ENCODE measurements around the gene LRRC25.
A peak's percentile ranks its signal among the peaks of the same experiment; 100 is the strongest.

The LRRC25 gene

DNA sequence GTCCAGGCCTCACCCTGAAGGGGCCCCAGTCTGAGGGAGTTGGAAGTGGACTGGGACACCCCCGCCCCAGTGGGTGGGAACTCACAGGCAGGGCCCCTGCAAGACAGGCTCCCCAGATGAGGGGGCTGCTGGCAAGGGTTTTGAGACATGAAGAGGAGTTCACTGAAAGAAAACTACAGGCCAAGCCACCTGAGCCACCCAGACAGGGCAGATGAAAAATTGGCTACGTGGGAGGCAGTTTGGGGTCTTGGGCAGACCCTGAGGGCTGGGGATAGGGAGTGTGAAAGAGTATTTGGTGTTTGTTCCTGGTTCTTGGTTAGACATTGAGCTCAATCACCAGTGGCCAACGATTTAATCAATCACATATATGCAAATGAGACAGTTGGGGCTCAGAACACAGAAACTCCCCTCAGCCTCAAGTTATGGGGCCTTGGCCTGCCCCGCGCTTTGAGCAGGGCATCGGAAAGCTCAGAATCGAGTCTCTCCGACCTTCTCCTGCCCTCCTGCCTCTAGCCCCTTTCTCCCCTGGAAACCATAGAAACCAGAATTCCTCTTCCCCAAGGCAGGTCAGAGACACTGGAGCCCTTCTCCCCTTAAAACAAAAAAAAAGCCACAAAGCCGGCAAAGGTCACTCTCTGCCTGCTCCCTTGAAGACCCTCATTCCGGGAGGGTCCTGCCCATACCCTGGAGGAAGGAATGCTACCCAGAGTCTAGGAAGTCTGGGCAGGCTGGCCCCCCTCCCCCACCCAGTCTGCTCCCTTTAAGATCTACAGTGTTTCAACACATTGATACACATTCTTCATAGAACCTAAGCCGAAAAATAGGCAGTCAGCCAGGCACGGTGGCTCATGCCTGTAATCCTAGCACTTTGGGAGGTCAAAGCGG is 41.8 kb upstream of the LRRC25 start:
- peak; percentile 58 for DNase-seq (ENCODE audit: low read depth)
- no peak overlapping the region for H3K4me3 ChIP-seq (ENCODE audit: low read length)
- TF ChIP-seq, protein P1, sequence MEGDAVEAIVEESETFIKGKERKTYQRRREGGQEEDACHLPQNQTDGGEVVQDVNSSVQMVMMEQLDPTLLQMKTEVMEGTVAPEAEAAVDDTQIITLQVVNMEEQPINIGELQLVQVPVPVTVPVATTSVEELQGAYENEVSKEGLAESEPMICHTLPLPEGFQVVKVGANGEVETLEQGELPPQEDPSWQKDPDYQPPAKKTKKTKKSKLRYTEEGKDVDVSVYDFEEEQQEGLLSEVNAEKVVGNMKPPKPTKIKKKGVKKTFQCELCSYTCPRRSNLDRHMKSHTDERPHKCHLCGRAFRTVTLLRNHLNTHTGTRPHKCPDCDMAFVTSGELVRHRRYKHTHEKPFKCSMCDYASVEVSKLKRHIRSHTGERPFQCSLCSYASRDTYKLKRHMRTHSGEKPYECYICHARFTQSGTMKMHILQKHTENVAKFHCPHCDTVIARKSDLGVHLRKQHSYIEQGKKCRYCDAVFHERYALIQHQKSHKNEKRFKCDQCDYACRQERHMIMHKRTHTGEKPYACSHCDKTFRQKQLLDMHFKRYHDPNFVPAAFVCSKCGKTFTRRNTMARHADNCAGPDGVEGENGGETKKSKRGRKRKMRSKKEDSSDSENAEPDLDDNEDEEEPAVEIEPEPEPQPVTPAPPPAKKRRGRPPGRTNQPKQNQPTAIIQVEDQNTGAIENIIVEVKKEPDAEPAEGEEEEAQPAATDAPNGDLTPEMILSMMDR (conservative IDR thresholded peaks at IDR 0.05; ENCODE audit: low read length), result no peak

DNA sequence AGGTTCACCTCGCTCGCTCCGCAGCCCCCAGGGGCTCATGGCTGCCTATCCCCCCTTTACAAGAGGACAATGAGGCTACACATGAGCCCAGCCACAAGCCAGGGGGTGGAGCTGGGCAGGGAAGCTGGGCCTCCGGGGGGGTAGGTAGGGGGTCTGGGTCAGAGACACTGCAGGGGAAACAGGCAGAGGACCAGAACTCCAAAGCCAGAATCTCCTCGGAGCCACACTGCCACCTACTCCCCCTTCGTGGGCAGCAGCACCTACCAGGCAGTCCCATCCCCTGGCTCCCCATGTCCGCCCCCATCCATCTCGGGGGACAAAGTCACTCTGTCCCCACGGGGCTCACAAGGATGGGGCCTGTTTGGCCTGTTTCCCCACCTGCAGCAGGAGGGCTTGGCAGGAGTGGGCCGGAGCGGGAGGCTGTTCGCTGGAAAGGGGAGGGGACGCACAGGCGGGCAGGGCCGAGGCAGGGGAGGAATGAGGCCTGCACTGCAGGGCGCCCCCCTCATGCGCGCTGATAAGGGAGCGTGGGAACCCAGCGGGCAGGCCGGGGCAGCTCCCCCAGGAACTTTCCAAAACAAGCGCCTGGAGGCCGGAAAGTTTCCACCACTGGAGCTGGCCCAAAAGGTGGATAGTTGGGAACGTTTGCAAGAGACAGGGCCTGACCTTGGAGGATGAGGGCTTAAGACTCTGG is 41.1 kb upstream of the LRRC25 start:
- no peak for DNase-seq (ENCODE audit: low read depth)
- H3K4me3 ChIP-seq (ENCODE audit: low read length), result no peak overlapping the region; the same call in 1 of the 2 replicates
- TF ChIP-seq, protein P1 (conservative IDR thresholded peaks at IDR 0.05; ENCODE audit: low read length), result no peak

DNA sequence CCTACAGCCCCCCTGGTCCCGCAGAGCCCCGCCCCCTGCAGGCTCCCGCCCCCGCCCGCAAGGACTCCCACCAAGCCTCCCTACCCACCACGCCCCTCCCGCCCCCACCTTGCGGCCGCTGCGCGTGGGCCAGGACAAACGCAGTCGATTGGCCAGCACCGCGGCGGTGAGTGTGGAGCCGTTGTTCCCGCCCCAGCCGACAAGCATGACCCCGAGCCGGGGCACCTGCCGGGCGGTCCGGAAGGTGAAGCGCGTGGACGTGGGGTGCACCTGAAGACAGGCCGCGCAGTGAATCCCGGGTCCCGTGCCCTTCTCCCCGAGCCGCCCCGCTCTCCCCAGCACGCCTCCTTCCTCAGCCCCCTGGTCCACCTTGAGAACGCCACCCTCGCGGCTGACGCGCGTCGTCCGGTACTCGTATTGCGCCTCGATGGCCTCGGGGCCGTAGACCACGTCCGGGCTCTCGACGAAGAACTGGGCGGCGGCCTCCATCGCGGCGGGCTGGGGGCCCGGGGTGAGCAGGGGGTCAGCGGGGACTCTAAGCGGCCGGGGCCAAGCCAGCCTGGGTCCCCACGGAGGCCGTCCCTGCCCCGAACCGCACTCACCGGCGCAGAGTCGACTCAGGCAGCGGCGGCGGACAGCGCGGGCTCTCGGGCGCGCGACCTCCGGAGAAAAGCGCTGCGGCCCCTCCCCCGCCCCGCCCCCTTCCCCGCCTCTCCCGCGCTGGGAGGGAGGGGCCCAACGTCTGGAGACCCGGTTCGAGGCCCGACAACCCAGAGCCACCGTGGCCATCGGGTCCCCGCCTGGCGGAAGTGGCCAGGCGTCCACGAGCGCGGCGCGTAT is 40.3 kb upstream of the LRRC25 start, which contains the start of gene ISYNA1:
Gene ISYNA1 (minus strand): TSS at position 643 of the 840 bp plus-strand sequence. CDS start 154 bp downstream, at position 489.
- DNase-seq (ENCODE audit: low read depth), result no peak
- H3K4me3 ChIP-seq (ENCODE audit: low read length), result peak within 1 kb of the TSS; percentile 59

DNA sequence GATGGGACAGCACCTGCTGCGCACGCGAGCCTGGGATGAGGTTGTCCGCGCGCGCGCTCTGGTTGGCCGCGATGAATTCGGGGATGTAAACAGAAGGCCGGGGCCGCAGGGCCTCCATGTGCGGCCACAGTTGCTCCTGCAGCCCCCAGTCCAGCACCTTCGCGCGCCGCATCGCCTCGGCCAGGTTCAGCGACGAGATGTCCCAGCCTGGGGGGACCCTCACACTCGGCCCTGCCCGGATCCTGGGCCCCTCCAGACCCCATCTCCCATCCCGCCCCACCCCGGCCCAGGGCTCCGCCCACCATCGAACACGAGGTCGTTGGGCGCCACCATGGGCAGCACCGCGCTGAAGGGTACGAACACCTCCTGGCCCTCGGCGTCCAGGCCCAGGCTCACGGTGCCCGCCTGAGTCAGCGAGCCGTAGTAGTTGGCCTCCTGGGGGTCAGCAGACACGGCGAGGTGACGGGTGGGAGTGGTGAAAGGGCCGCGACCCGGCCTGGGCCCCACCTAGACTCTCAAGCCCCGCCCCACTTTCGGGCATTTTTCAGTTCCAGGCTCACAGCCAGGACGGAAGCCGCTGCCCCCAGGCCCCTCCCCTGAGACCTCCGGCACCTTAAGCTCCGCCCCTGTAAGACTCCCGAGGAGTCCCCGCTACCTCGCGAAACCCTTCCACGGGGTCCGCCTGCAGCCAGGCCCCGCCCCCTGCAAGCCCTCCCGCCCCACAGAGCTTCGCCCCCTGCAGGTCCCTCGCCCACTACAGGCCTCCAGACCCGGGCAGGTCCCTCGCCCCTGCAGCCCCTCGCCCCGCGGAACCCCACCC is 39.5 kb upstream of the LRRC25 start:
- peak overlapping the region; percentile 59 for H3K4me3 ChIP-seq (ENCODE audit: low read length)
- TF ChIP-seq, protein P1 (conservative IDR thresholded peaks at IDR 0.05; ENCODE audit: low read length), result no peak
- peak; percentile 65 for DNase-seq (ENCODE audit: low read depth)

More for the DNA sequence above, 40.3 kb upstream of the LRRC25 start, which contains the start of gene ISYNA1:
- TF ChIP-seq, protein P1 (conservative IDR thresholded peaks at IDR 0.05; ENCODE audit: low read length), result no peak

DNA sequence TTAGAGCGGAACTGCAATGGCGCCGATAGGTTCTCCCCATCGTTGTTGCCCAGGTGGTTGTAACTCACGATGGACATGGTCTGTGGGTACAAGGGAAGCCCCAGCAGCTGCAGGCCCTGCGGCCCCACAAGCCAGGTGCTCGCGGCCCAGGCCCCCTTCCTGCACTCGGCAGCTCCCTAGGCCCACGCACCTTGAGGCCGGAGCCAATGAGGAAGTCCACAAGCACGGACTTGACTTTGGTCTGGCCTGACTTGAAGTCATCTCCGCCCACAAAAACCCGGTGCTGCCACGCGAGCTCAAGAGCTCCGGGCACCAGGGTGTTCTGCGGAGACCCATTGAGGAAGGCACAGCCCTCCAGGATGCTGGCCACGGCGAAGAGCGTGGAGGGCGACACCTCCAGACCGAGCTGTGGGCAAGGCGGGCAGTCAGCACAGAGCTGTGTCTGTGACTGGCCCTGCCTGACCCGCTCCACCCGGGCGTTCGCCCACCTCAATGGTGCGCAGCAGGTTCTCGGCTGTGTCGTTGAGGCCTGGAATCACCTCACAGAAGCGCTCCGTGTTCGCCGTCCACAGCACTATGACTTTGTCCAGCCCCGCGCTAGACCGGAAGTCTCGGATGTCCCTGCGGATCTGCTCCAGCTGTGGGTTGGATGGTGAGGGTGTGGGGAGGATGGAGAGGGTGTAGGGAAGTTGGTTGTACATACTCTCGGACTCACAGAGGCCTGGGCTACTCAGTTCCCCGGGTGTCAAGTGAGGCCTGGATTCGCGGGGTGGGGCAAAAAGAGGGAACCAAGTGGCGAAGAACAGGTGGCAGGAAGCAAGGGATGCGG is 38.6 kb upstream of the LRRC25 start:
- DNase-seq (ENCODE audit: low read depth), result no peak
- TF ChIP-seq, protein P1 (conservative IDR thresholded peaks at IDR 0.05; ENCODE audit: low read length), result no peak
- H3K4me3 ChIP-seq (ENCODE audit: low read length), result no peak overlapping the region
